HCT116 (cell line): ENCODE results near the gene TSSK2. TPM values are rescaled to one million over a fixed set of nuclear protein-coding genes. Genes with fewer than 3 reads are reported as not detected.

Source experiments
- ATAC-seq: fragments of 200-7000 bp; cut with Tn5 transposase; 2 replicates; pipeline ENCODE4 v1.9.1; 2020; ENCODE audit warnings: mild to moderate bottlenecking, moderate library complexity
- BruUV-seq: library from RNA; stranded (reverse); fragments of 400-500 nt; replicated peaks from 2 replicates; lab custom pipeline; 2021; lab: Mats Ljungman, UMichigan
- CTCF ChIA-PET: fragments of 300-600 bp; sonication (Branson Sonifier 250); formaldehyde crosslinking; loops from one replicate; lab custom pipeline; 2021; ENCODE audit warnings: antibody characterized with exemption; lab: Charles Lee
- POLR2A ChIA-PET: fragments of 300-600, 350-600 bp; sonication (Branson Sonifier 250); formaldehyde crosslinking; loops from one replicate; lab custom pipeline; 2021; ENCODE audit warnings: antibody characterized with exemption; lab: Charles Lee
- RAD21 ChIA-PET, 2 experiments: fragments of 300-600 bp; sonication (Branson Sonifier 250); formaldehyde crosslinking; loops; one replicate each; lab custom pipeline; 2023; ENCODE audit warnings: low total read pairs in 2 of 2; ENCODE audit not compliant: uncharacterized antibody in 2 of 2, unreplicated experiment in 2 of 2, low non-redundant PET in 1 of 2; lab: Charles Lee
- DNase-seq: peaks from one replicate; pipeline ENCODE4 v3.0.0-alpha.2; 2010; ENCODE audit warnings: low read depth, low spot score
- H2AFZ ChIP-seq: fragments of 200-600 bp; shearing (Covaris generic), sonication (generic); 2 replicates; pipeline ENCODE4 v1.6.1; 2017; ENCODE audit warnings: low read depth, mixed run types, mixed read lengths, antibody characterized with exemption, low read length; ENCODE audit not compliant: poor library complexity, severe bottlenecking
- H3K27ac ChIP-seq: 2 replicates; pipeline ENCODE4 v1.5.1; 2012; ENCODE audit warnings: low read depth, low read length
- H3K27me3 ChIP-seq: fragments of 200-600 bp; sonication (generic); 2 replicates; pipeline ENCODE4 v1.6.1; 2016; ENCODE audit warnings: mixed run types, low read length, mixed read lengths; ENCODE audit not compliant: insufficient read depth
- H3K36me3 ChIP-seq, 2 experiments: fragments of 200-500 bp in 1 of 2; fragments of 200-600 bp in 1 of 2; sonication (Bioruptor generic) in 1 of 2; sonication (generic) in 1 of 2; 2 replicates each; pipeline versions ENCODE4 v1.5.1 to v1.6.1; 2014 to 2016; ENCODE audit warnings: low read length in 2 of 2, inconsistent platforms in 1 of 2, mixed read lengths in 1 of 2, mixed run types in 1 of 2; ENCODE audit not compliant: insufficient read depth in 2 of 2, control insufficient read depth in 1 of 2
- H3K4me1 ChIP-seq, 2 experiments: fragments of 200-600 bp in 1 of 2; sonication (generic) in 1 of 2; 2 replicates each; pipeline versions ENCODE4 v1.5.1 to v1.6.1; 2012 to 2017; ENCODE audit warnings: low read length in 2 of 2, inconsistent platforms in 1 of 2, mild to moderate bottlenecking in 1 of 2, mixed read lengths in 1 of 2, mixed run types in 1 of 2, moderate library complexity in 1 of 2; ENCODE audit not compliant: insufficient read depth in 2 of 2, control insufficient read depth in 1 of 2
- H3K4me2 ChIP-seq: fragments of 200-600 bp; sonication (generic); 2 replicates; pipeline ENCODE4 v1.6.1; 2017; ENCODE audit warnings: mixed run types, low read length, mixed read lengths
- H3K4me3 ChIP-seq, 2 experiments: fragments of 200-600 bp in 1 of 2; sonication (generic) in 1 of 2; replicated peaks in 1 of 2; 2 replicates each; pipeline ENCODE4 v1.5.1; 2011 to 2016; ENCODE audit warnings: low read length in 2 of 2, control low read depth in 1 of 2, low read depth in 1 of 2, mild to moderate bottlenecking in 1 of 2, mixed read lengths in 1 of 2, mixed run types in 1 of 2
- H3K79me2 ChIP-seq: fragments of 200-600 bp; sonication (generic); 2 replicates; pipeline ENCODE4 v1.6.1; 2017; ENCODE audit warnings: mild to moderate bottlenecking, mixed run types, low read length, moderate library complexity, mixed read lengths; ENCODE audit not compliant: insufficient read depth
- H3K9ac ChIP-seq: fragments of 200-600 bp; sonication (generic); 2 replicates; pipeline ENCODE4 v1.6.1; 2016; ENCODE audit warnings: low read length, mixed read lengths
- H3K9me2 ChIP-seq: fragments of 200-600 bp; sonication (generic), shearing (Covaris generic); 2 replicates; pipeline ENCODE4 v1.6.1; 2017; ENCODE audit warnings: mixed run types, mild to moderate bottlenecking, moderate library complexity; ENCODE audit not compliant: insufficient read depth
- H3K9me3 ChIP-seq, 2 experiments: fragments of 200-500 bp in 1 of 2; fragments of 200-600 bp in 1 of 2; sonication (Bioruptor generic) in 1 of 2; sonication (generic) in 1 of 2; 2 replicates each; pipeline ENCODE4 v1.6.1; 2014 to 2017; ENCODE audit warnings: low read length in 2 of 2, mixed read lengths in 2 of 2, inconsistent platforms in 1 of 2, low read depth in 1 of 2, mild to moderate bottlenecking in 1 of 2, mixed run types in 1 of 2, moderate library complexity in 1 of 2; ENCODE audit not compliant: control insufficient read depth in 1 of 2, insufficient read depth in 1 of 2
- H4K20me1 ChIP-seq: fragments of 200-600 bp; sonication (generic), shearing (Covaris generic); 2 replicates; pipeline ENCODE4 v1.6.1; 2017; ENCODE audit warnings: mixed run types, mild to moderate bottlenecking, moderate library complexity; ENCODE audit not compliant: insufficient read depth
- CTCF ChIP-seq, 3 experiments: fragments of 200-600 bp in 1 of 3; sonication (generic) in 1 of 3; IDR thresholded peaks in 2 of 3; conservative IDR thresholded peaks in 1 of 3; 2 replicates each; pipeline ENCODE4 v1.5.1; 2012 to 2017; ENCODE audit warnings: low read depth in 2 of 3, low read length in 2 of 3, antibody characterized with exemption in 1 of 3, borderline replicate concordance in 1 of 3, control low read depth in 1 of 3, mild to moderate bottlenecking in 1 of 3, mixed read lengths in 1 of 3, mixed run types in 1 of 3, moderate library complexity in 1 of 3; ENCODE audit not compliant: insufficient read depth in 1 of 3
- EZH2phosphoT487 ChIP-seq: fragments of 200-600 bp; IDR thresholded peaks from 2 replicates; pipeline ENCODE4 v1.6.1; 2018; ENCODE audit warnings: antibody characterized with exemption, borderline replicate concordance
- MAX ChIP-seq: IDR thresholded peaks from 2 replicates; pipeline ENCODE4 v1.6.1; 2012
- POLR2A ChIP-seq: IDR thresholded peaks from 2 replicates; pipeline ENCODE4 v1.7.0; 2011; ENCODE audit warnings: borderline replicate concordance; ENCODE audit not compliant: insufficient read depth, insufficient read length; ENCODE audit errors: extremely low read depth
- POLR2AphosphoS5 ChIP-seq: IDR thresholded peaks from 2 replicates; pipeline ENCODE4 v1.6.1; 2011; ENCODE audit warnings: mild to moderate bottlenecking, low read depth, low read length, moderate library complexity
- SIN3A ChIP-seq: IDR thresholded peaks from 2 replicates; pipeline ENCODE4 v1.6.1; 2012; ENCODE audit warnings: low read depth
- SP1 ChIP-seq: IDR thresholded peaks from 2 replicates; pipeline ENCODE4 v1.6.1; 2012; ENCODE audit warnings: low read depth
- TCF7L2 ChIP-seq: IDR thresholded peaks from 2 replicates; pipeline ENCODE4 v1.7.0; 2011; ENCODE audit warnings: borderline replicate concordance, inconsistent platforms; ENCODE audit not compliant: insufficient read depth, insufficient read length; ENCODE audit errors: extremely low read depth
- YY1 ChIP-seq: IDR thresholded peaks from 2 replicates; pipeline ENCODE4 v1.6.1; 2011; ENCODE audit warnings: low read length, low read depth, moderate library complexity, mild to moderate bottlenecking; ENCODE audit not compliant: insufficient replicate concordance; ENCODE audit errors: extremely low read depth
- ZBTB33 ChIP-seq: IDR thresholded peaks from 2 replicates; pipeline ENCODE4 v1.6.1; 2011; ENCODE audit warnings: mild to moderate bottlenecking, low read length, moderate library complexity; ENCODE audit not compliant: insufficient replicate concordance; ENCODE audit errors: extremely low read depth
- ZFX ChIP-seq: fragments of 450-650 bp; IDR thresholded peaks from 2 replicates; pipeline ENCODE4 v1.6.1; 2017
- ZNF274 ChIP-seq: fragments of 200-500 bp; sonication (Bioruptor generic); IDR thresholded peaks from 2 replicates; pipeline ENCODE4 v1.6.1; 2014; ENCODE audit warnings: mild to moderate bottlenecking, low read depth, low read length, inconsistent platforms
- intact Hi-C: fragments of 100-400 bp; cut with micrococcal nuclease; formaldehyde crosslinking; loops from 2 replicates; pipeline ENCODE4 v1.10.0; 2022
- total RNA-seq: library from RNA; stranded (reverse); gene quantifications from one replicate; pipeline ENCODE4 v1.2.1, GENCODE V29; 2021; ENCODE audit not compliant: unreplicated experiment

Gene TSSK2
- total RNA-seq, 1 experiment from 2014 or later: not detected

- Histone ChIP-seq H2AFZ (no peak overlapping the region), H3K9me3 (no peaks in the 10 kb centered on the region), H3K4me2 (peak overlapping the region; percentile 95; the same call in 1 of the 2 replicates), H3K9ac (no peak overlapping the region), H3K4me3 (no peak overlapping the region), H4K20me1 (no peaks in the 10 kb centered on the region), H3K27ac (peak overlapping the region; percentile 88), H3K9me2 (no peaks in the 10 kb centered on the region), H3K79me2 (peaks cover 62% of the 10 kb centered on the region), H3K4me1 (peaks cover 11 to 67% of the 10 kb centered on the region in 2 experiments), H3K36me3 (no peaks in the 10 kb centered on the region), H3K27me3 (no peaks in the 10 kb centered on the region)
- TF ChIP-seq YY1: no peak
- no peak for TF ChIP-seq SIN3A
- TF ChIP-seq ZNF274: no peak
- TF ChIP-seq ZFX: no peak
- TF ChIP-seq POLR2A: peak; percentile 23
- DNase-seq (no peak), ATAC-seq (no peak)
- RAD21 ChIA-PET: no interaction called here
- BruUV-seq: no TSS peak
- CTCF ChIA-PET: no interaction called here
- intact Hi-C loops: no loop called here
- POLR2A ChIA-PET: no interaction called here
Observed at GRCh38 chr22:19175602-19176174, 44.6 kb downstream of the TSSK2 start.

GRCh38 chr22:19176175-19176643 lies 45.1 kb downstream of the TSSK2 start:
- POLR2A ChIA-PET: no interaction called here
- intact Hi-C loops: no loop called here

More at GRCh38 chr22:19176175-19176643, 45.1 kb downstream of the TSSK2 start:
- no peaks in the 10 kb centered on the region for H3K9me3 ChIP-seq
- no peak overlapping the region for H3K4me3 ChIP-seq
- ChIA-PET RAD21 (no interaction called here), CTCF (no interaction called here)
- H3K27me3 ChIP-seq: no peaks in the 10 kb centered on the region
- H3K79me2 ChIP-seq: peaks cover 62% of the 10 kb centered on the region
- BruUV-seq: no TSS peak
- H3K9ac ChIP-seq: no peak overlapping the region
- no peak for ATAC-seq
- TF ChIP-seq MAX (no peak), ZNF274 (no peak), EZH2phosphoT487 (no peak), POLR2AphosphoS5 (peak; percentile 25; the same call in 1 of the 2 replicates), SP1 (no peak), CTCF (IDR thresholded peaks at IDR 0.05 in 2 of 3, conservative IDR thresholded peaks at IDR 0.05 in 1 of 3; ENCODE audit: borderline replicate concordance in 1 of 3, insufficient read depth in 1 of 3, low read depth in 2 of 3, low read length in 2 of 3) (no peak), POLR2A (peak; percentile 21), TCF7L2 (no peak), ZBTB33 (no peak)
- no peak overlapping the region for H2AFZ ChIP-seq
- DNase-seq: no peak
- 0 out of 2 replicates have a peak overlapping the region, but pooled peaks have one; percentile 8 for H3K27ac ChIP-seq
- H3K9me2 ChIP-seq: no peaks in the 10 kb centered on the region
- no peaks in the 10 kb centered on the region for H3K36me3 ChIP-seq
- H3K4me2 ChIP-seq: peak overlapping the region; percentile 95
- H3K4me1 ChIP-seq: peaks cover 11 to 65% of the 10 kb centered on the region in 2 experiments
- no peaks in the 10 kb centered on the region for H4K20me1 ChIP-seq
